ENCODE data around the gene THSD4.

The THSD4 gene

GRCh38 chr15:71380345-71380744, 265.1 kb downstream of the THSD4 start:
- no peak for TF ChIP-seq CTCF (IDR thresholded peaks at IDR 0.05)

GRCh38 chr15:71384501-71384900, 269.2 kb downstream of the THSD4 start:
- TF ChIP-seq CTCF (IDR thresholded peaks at IDR 0.05) = no peak

GRCh38 chr15:71385026-71385425, 269.8 kb downstream of the THSD4 start:
- TF ChIP-seq CTCF (IDR thresholded peaks at IDR 0.05) = no peak

GRCh38 chr15:71385457-71385856, 270.2 kb downstream of the THSD4 start:
- TF ChIP-seq CTCF (IDR thresholded peaks at IDR 0.05) = no peak

GRCh38 chr15:71386005-71386404, 270.7 kb downstream of the THSD4 start:
- TF ChIP-seq CTCF (IDR thresholded peaks at IDR 0.05) = no peak

- peak; percentile 68 for TF ChIP-seq CTCF (IDR thresholded peaks at IDR 0.05)
Observed at GRCh38 chr15:71386448-71387236, 271.4 kb downstream of the THSD4 start.

- no peak for TF ChIP-seq CTCF (IDR thresholded peaks at IDR 0.05)
Observed at GRCh38 chr15:71387810-71388209, 272.5 kb downstream of the THSD4 start.

GRCh38 chr15:71390096-71390495, 274.8 kb downstream of the THSD4 start:
- no peak for TF ChIP-seq CTCF (IDR thresholded peaks at IDR 0.05)

Data from LNCAP (cell line).